ENCODE measurements around the gene TIFAB.

- TF ChIP-seq ZC3H10 (CRISPR knock-in tag; IDR thresholded peaks at IDR 0.05) (no peak), GLIS3 (CRISPR knock-in tag; IDR thresholded peaks at IDR 0.05) (no peak), RARB (CRISPR knock-in tag; IDR thresholded peaks at IDR 0.05) (no peak), ZNF8 (CRISPR knock-in tag; IDR thresholded peaks at IDR 0.05) (no peak)
- TF ChIP-seq, protein P1, sequence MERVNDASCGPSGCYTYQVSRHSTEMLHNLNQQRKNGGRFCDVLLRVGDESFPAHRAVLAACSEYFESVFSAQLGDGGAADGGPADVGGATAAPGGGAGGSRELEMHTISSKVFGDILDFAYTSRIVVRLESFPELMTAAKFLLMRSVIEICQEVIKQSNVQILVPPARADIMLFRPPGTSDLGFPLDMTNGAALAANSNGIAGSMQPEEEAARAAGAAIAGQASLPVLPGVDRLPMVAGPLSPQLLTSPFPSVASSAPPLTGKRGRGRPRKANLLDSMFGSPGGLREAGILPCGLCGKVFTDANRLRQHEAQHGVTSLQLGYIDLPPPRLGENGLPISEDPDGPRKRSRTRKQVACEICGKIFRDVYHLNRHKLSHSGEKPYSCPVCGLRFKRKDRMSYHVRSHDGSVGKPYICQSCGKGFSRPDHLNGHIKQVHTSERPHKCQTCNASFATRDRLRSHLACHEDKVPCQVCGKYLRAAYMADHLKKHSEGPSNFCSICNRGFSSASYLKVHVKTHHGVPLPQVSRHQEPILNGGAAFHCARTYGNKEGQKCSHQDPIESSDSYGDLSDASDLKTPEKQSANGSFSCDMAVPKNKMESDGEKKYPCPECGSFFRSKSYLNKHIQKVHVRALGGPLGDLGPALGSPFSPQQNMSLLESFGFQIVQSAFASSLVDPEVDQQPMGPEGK (CRISPR knock-in tag; IDR thresholded peaks at IDR 0.05; ENCODE audit: borderline replicate concordance) = no peak
These were observed 36.7 kb upstream of the TIFAB start for GRCh38 chr5:135488727-135489465.
